ENCODE data around the gene CCDC177.

The CCDC177 gene

DNA sequence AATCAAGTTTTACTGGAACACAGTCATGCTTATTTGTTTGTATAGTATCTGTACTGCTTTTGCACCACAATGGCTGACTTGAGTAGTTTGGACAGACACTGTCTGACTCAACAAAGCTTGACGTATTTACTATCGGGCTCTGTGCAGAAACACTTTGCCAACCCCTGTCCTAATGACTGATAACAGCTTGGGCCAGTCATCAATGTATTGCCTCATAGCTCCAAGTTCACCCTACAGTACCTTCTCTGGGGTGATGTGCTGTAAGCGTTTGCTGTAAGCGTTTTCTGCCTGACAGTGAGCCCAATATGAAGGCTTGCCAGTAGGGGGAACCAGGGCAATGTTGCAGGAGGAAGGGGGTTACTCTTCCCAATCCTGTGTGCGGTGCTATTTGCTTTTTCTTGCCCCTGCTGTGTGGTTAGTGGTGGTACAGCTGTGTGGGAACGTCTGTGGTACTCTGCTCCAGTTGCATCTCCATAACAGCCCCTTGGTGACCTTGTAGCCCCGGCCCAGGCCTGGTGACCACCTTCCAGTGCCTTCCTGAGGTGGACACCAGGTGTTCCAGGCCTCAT lies 5.4 kb upstream of the CCDC177 start:
- H3K9me3 ChIP-seq: no peaks in the 10 kb centered on the region
- no peaks in the 10 kb centered on the region for H3K36me3 ChIP-seq
- no peak for DNase-seq
- TF ChIP-seq, protein P1, sequence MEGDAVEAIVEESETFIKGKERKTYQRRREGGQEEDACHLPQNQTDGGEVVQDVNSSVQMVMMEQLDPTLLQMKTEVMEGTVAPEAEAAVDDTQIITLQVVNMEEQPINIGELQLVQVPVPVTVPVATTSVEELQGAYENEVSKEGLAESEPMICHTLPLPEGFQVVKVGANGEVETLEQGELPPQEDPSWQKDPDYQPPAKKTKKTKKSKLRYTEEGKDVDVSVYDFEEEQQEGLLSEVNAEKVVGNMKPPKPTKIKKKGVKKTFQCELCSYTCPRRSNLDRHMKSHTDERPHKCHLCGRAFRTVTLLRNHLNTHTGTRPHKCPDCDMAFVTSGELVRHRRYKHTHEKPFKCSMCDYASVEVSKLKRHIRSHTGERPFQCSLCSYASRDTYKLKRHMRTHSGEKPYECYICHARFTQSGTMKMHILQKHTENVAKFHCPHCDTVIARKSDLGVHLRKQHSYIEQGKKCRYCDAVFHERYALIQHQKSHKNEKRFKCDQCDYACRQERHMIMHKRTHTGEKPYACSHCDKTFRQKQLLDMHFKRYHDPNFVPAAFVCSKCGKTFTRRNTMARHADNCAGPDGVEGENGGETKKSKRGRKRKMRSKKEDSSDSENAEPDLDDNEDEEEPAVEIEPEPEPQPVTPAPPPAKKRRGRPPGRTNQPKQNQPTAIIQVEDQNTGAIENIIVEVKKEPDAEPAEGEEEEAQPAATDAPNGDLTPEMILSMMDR (IDR thresholded peaks at IDR 0.05): no peak
- peaks cover 0 to 26% of the 10 kb centered on the region in 2 donors for H3K27me3 ChIP-seq
- intact Hi-C loops (cut with DNase I; ENCODE audit: low total_unique reads): loop anchor here (5.0 kb wide), 1 partner anchor 147 kb away; no protein-coding TSS in a partner anchor
- no peaks in the 10 kb centered on the region for H3K4me1 ChIP-seq
- no peak overlapping the region for H3K27ac ChIP-seq
- H3K4me3 ChIP-seq: no peak overlapping the region

DNA sequence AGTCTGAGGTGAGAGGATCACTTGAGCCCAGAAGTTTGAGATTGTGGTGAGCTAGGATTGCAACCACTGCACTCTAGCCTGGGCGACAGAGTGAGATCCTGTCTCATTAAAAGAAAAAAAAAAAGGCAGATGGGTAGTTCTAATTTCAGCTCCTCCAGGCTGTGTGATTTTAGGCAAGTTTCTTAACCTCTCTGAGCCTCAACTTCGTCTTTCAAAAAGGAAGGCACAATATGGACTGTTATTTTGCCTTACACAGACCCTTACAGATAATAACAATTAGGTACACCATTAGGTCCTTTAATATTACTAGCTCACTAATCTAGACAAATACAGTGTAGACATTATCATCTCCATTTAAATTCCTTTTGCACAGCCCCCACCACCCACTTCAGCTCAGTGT lies 4.8 kb upstream of the CCDC177 start:
- TF ChIP-seq, protein P1 (IDR thresholded peaks at IDR 0.05): no peak
- H3K36me3 ChIP-seq: no peaks in the 10 kb centered on the region
- H3K27me3 ChIP-seq: peaks cover 0 to 33% of the 10 kb centered on the region in 2 donors
- peaks cover 0 to 4% (median 2%) of the 10 kb centered on the region in 4 donors for H3K4me1 ChIP-seq
- H3K27ac ChIP-seq: no peak overlapping the region
- H3K4me3 ChIP-seq: no peak overlapping the region
- H3K9me3 ChIP-seq: no peaks in the 10 kb centered on the region
- DNase-seq: no peak
- intact Hi-C loops (cut with DNase I; ENCODE audit: low total_unique reads): loop anchor here (10.0 kb wide), 1 partner anchor 335 kb away; no protein-coding TSS in a partner anchor

DNA sequence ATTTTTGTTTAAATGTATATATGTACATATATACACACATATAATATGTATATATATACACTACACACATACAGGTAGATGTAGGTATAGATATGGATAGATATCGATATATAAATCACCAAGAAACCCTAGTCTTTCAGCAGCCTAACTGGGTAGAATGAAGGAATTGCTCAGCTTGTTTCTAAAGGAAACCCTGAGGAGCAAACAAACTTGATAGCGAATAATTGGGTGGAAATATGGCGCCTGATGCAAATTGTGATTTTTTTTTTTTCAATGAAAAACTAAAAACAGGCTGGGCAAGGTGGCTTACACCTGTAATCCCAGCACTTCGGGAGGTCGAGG lies 254 bp upstream of the CCDC177 start:
- TF ChIP-seq, protein P1 (IDR thresholded peaks at IDR 0.05): peak in 1 of 2 experiments; percentile 1
- intact Hi-C loops (cut with DNase I; ENCODE audit: low total_unique reads): loop anchor here (10.0 kb wide), 1 partner anchor 330 kb away; no protein-coding TSS in a partner anchor
- H3K36me3 ChIP-seq: no peaks in the 10 kb centered on the region
- H3K4me1 ChIP-seq: peaks cover 0 to 40% (median 34%) of the 10 kb centered on the region in 4 donors
- no peak for DNase-seq
- no peak overlapping the region for H3K27ac ChIP-seq
- peaks cover 4 to 78% of the 10 kb centered on the region in 2 donors for H3K27me3 ChIP-seq
- no peaks in the 10 kb centered on the region for H3K9me3 ChIP-seq
- H3K4me3 ChIP-seq: no peak overlapping the region

DNA sequence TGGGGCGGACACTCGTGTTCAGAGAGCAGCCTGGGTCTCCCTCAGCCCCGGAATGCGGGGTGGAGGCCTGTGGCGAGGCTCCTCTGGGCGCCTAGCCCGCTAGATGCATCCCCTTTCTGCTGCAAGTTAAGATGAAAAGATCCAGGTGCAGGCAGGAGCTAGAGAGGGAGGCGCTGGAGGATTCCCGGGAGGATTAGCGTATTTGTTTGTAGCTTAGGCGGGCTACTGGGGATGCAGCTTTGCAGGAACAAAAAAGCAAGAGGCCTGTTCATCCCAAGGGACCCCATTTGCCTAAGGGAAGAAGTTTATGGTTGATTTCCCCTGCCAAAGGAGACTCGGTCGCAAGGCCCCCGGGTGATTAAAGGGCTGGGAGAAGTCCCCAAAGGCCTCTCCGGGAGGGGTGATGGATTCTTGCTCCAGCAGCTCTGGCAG lies 824 bp downstream of the CCDC177 start:
- intact Hi-C loops (cut with DNase I; ENCODE audit: low total_unique reads): loop anchor here (10.0 kb wide), 1 partner anchor 329 kb away; no protein-coding TSS in a partner anchor
- DNase-seq: no peak
- H3K27me3 ChIP-seq: peaks cover 4 to 86% of the 10 kb centered on the region in 2 donors
- H3K4me3 ChIP-seq: peak overlapping the region in 1 of 2 donors; percentile 39
- H3K27ac ChIP-seq: no peak overlapping the region
- TF ChIP-seq, protein P1 (IDR thresholded peaks at IDR 0.05): no peak
- no peaks in the 10 kb centered on the region for H3K36me3 ChIP-seq
- peaks cover 0 to 40% (median 34%) of the 10 kb centered on the region in 4 donors for H3K4me1 ChIP-seq
- no peaks in the 10 kb centered on the region for H3K9me3 ChIP-seq

DNA sequence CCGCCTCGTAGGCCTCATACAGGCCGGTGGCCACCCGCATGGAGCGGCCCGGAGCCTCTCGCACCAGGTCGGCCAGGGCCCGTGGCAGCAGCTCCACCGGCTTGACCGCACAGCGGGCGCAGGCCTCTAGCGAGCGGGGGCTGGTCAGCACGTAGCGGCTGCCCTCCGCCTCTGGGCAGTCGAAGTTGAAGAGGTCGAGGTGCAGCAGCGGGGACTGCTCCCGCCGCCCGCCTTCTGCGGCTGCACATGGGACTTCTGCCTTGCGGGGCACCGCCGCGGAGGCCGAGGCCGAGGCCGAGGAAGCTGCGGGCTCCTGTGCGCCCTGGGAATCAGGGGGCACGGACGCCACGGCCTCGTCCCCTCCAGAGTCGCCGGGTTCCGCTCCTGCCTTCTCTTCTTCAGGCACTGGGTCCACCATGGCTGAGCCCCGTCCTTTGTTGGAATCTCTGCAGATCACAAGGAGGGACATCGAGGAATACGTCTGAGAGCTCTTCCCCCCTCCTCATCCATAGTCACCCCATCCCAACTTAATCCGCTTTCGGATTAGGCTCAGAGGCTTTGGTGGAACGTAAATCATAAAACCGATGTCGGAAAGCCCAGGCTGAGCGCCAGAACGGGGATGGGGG lies 1.4 kb downstream of the CCDC177 start:
- no peaks in the 10 kb centered on the region for H3K9me3 ChIP-seq
- intact Hi-C loops (cut with DNase I; ENCODE audit: low total_unique reads): loop anchor here (10.0 kb wide), 1 partner anchor 329 kb away; no protein-coding TSS in a partner anchor
- DNase-seq: no peak
- no peaks in the 10 kb centered on the region for H3K36me3 ChIP-seq
- TF ChIP-seq, protein P1 (IDR thresholded peaks at IDR 0.05): no peak
- H3K27ac ChIP-seq: no peak overlapping the region
- peaks cover 4 to 89% of the 10 kb centered on the region in 2 donors for H3K27me3 ChIP-seq
- H3K4me3 ChIP-seq: peak overlapping the region; percentile 39 to 41
- peaks cover 0 to 40% (median 34%) of the 10 kb centered on the region in 4 donors for H3K4me1 ChIP-seq
